Measurements from ENCODE around the gene GNA14.

- TF ChIP-seq CTCF (IDR thresholded peaks at IDR 0.05; ENCODE audit: poor library complexity, severe bottlenecking) (no peak), EZH2 (IDR thresholded peaks at IDR 0.05; ENCODE audit: borderline replicate concordance, insufficient read depth, low read length, poor library complexity, severe bottlenecking) (no peak), TAF1 (IDR thresholded peaks at IDR 0.05; ENCODE audit: low read depth) (no peak), RAD21 (conservative IDR thresholded peaks at IDR 0.05) (no peak), POLR2AphosphoS5 (IDR thresholded peaks at IDR 0.05) (no peak), EP300 (conservative IDR thresholded peaks at IDR 0.05; ENCODE audit: poor library complexity, severe bottlenecking) (no peak), MXI1 (conservative IDR thresholded peaks at IDR 0.05; ENCODE audit: poor library complexity, severe bottlenecking) (no peak), SMC3 (conservative IDR thresholded peaks at IDR 0.05; ENCODE audit: poor library complexity) (no peak), REST (IDR thresholded peaks at IDR 0.05; ENCODE audit: borderline replicate concordance) (no peak)
Measured at GRCh38 chr9:77697238-77697984, 49.3 kb upstream of the GNA14 start.
